Endothelial cell of umbilical vein (primary cell): Measurements from ENCODE around the gene TEX47.

Experiments
- EZH2 ChIP-seq: IDR thresholded peaks from 2 replicates; pipeline ENCODE4 v1.6.1; 2012; ENCODE audit warnings: borderline replicate concordance, low read depth, mild to moderate bottlenecking, moderate library complexity, low read length, inconsistent platforms; ENCODE audit not compliant: severe bottlenecking
- MYC ChIP-seq: IDR thresholded peaks from one replicate; pipeline ENCODE4 v1.6.1; 2011; ENCODE audit warnings: mild to moderate bottlenecking, low read depth, low read length
- POLR2A ChIP-seq: IDR thresholded peaks from 2 replicates; pipeline ENCODE4 v1.6.1; 2012; ENCODE audit warnings: low read depth, mild to moderate bottlenecking, control low read depth, low read length
- TF ChIP-seq, protein P1 (sequence below), 2 donors: IDR thresholded peaks; 1 replicate in 1 of 2; 2 replicates in 1 of 2; pipeline ENCODE4 v1.5.1; 2011; ENCODE audit warnings: low read length in 2 of 2, mild to moderate bottlenecking in 2 of 2, moderate library complexity in 2 of 2, control low read depth in 1 of 2, inconsistent platforms in 1 of 2, low read depth in 1 of 2; ENCODE audit not compliant: insufficient read depth in 1 of 2; ENCODE audit errors: extremely low read depth in 1 of 2
- TF ChIP-seq, protein P2 (sequence below): IDR thresholded peaks from 2 replicates; pipeline ENCODE4 v1.6.1; 2011; ENCODE audit not compliant: insufficient read depth, insufficient read length

DNA sequence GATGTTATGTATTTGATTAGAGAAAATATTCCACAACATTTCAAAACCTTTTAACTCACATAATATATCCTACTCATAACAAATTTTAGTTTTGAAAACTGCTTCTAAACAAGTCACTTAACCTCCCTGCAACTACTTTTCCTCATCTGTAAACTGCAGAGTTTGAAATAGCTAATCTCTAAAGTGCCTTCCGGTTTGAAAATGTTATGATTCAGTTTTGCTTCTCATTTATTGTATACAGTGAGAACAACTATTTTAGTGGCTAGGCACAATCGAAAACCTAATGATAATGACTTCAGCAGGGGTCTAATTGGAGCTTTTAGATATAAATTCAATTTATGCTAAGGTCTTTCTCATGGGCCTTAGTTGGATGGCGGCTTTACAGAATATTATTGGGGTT lies 30.7 kb upstream of the TEX47 start:
- TF ChIP-seq, protein P1, sequence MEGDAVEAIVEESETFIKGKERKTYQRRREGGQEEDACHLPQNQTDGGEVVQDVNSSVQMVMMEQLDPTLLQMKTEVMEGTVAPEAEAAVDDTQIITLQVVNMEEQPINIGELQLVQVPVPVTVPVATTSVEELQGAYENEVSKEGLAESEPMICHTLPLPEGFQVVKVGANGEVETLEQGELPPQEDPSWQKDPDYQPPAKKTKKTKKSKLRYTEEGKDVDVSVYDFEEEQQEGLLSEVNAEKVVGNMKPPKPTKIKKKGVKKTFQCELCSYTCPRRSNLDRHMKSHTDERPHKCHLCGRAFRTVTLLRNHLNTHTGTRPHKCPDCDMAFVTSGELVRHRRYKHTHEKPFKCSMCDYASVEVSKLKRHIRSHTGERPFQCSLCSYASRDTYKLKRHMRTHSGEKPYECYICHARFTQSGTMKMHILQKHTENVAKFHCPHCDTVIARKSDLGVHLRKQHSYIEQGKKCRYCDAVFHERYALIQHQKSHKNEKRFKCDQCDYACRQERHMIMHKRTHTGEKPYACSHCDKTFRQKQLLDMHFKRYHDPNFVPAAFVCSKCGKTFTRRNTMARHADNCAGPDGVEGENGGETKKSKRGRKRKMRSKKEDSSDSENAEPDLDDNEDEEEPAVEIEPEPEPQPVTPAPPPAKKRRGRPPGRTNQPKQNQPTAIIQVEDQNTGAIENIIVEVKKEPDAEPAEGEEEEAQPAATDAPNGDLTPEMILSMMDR (IDR thresholded peaks at IDR 0.05; ENCODE audit: extremely low read depth in 1 of 2, insufficient read depth in 1 of 2, low read depth in 1 of 2, low read length in 2 of 2): no peak
- TF ChIP-seq POLR2A (no peak), EZH2 (no peak), MYC (no peak)
- TF ChIP-seq, protein P2, sequence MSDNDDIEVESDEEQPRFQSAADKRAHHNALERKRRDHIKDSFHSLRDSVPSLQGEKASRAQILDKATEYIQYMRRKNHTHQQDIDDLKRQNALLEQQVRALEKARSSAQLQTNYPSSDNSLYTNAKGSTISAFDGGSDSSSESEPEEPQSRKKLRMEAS: no peak
